Stimulated activated CD8-positive, alpha-beta memory T cell treated with anti-CD3 and anti-CD28 coated beads, Interleukin-15, amount 100 ng/mL, for 4 hours (primary cell): Measurements from ENCODE around the gene NUDCD2.
A peak's percentile ranks its signal among the peaks of the same experiment; 100 is the strongest.
"Not testable (repeated sequence)": the region's sequence is repeated elsewhere in the genome, so short reads cannot be mapped to it uniquely, and the experiment has no call there.

Experiments
- DNase-seq, 2 donors: peaks; one replicate each; pipeline ENCODE4 v3.0.0-alpha.2; 2020; ENCODE audit warnings: low read depth in 2 of 2

The NUDCD2 gene

DNA sequence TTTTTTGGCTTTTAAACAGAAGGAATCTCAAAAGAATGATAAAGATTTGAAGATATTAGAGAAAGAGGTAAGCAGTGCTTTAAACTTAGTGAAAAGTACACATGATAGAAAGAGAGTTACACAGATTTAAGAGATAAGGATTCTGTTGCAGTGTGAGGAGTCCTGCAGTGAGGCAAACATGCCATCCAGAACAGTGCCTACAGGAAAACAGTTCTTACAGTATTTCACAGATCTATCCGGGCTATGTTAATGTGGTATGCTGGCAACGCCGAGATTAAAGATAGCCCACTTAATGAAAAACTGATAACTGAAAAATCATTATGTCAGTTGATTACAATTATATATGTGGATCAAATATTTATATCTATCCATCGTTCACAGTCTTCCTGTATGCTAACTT lies 7.8 kb upstream of the NUDCD2 start:
- no peak for DNase-seq

DNA sequence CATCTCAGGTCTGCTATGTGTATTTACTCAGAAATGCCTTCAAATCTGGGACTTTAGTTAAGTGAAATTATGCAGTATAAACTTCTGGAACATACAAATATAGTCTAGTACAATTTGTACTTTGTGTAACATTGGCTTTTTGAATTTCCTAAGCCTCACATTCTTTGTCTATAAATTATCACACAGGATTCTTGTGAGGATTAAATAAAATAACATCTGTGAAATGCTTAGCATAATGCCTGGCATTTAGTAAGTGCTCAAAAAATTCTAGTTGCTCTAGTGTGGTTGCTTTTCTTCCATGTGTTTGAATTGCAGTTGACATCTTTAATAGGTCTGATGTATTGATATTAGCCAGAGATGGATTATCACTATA lies 3.1 kb upstream of the NUDCD2 start:
- DNase-seq = no peak

GRCh38 chr5:163460562-163461171 lies 765 bp upstream of the NUDCD2 start, which contains the start of gene HMMR:
HMMR (plus strand) TSS chr5:163460632; CDS start chr5:163460693, 61 bp downstream.
- DNase-seq = no peak

- no peak for DNase-seq
Measured at GRCh38 chr5:163459462-163459818, 462 bp downstream of the NUDCD2 start.

GRCh38 chr5:163458778-163459385 lies 1.0 kb downstream of the NUDCD2 start:
- DNase-seq = no peak

DNA sequence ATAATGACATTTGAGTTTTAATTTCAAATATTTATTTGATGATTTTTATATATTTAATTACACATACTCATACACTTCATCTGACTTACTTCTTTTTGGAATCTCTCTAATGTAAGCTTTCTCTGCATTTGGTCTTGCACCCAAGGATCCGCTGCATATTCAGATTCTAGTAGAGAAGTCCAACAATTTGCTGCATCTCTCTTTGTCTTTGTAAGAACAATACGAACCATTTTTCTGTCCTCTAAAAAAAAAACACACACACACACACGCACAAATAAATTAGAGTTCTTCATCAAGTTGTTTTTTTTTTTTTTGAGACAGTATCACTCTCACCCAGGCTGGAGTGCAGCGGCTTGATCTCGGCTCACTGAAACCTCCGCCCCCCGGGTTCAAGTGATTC lies 3.1 kb downstream of the NUDCD2 start:
- DNase-seq = no peak

GRCh38 chr5:163456029-163456589 lies 3.8 kb downstream of the NUDCD2 start:
- no peak for DNase-seq

DNA sequence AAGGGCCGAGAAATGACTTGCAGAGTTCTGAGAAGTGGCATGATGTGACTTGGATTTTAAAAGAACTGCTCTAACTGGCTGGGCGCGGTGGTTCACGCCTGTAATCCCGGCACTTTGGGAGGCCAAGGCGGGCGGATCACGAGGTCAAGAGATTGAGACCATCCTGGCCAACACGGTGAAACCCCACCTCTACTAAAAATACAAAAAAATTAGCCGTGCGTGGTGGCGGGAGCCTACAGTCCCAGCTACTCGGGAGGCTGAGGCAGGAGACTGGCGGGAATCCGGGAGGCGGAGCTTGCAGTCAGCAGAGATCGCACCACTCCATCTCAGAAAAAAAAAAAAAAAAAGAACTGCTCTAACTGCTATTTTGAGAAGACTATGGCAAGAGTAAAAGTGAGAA lies 4.5 kb downstream of the NUDCD2 start:
- not testable (repeated sequence) for DNase-seq

- DNase-seq = no peak
Measured at GRCh38 chr5:163453705-163454104, 6.2 kb downstream of the NUDCD2 start.

DNA sequence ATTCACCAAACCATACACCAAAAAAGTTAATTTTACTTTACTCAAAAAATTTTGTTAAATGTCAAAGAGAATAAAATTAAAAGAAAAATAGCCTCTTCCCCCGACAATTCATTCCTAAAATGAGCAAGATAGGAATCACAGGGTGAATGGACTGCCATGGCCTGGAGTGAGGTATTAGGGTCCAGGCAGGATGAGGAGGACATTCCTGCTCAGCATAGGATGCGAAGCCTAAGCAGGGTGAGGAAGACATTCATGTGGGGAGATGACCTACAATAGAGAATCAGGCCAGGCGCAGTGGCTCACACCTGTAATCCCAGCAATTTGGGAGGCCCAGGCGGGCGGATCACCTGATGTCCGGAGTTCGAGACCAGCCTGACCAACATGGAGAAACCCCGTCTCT lies 8.4 kb downstream of the NUDCD2 start:
- no peak for DNase-seq

DNA sequence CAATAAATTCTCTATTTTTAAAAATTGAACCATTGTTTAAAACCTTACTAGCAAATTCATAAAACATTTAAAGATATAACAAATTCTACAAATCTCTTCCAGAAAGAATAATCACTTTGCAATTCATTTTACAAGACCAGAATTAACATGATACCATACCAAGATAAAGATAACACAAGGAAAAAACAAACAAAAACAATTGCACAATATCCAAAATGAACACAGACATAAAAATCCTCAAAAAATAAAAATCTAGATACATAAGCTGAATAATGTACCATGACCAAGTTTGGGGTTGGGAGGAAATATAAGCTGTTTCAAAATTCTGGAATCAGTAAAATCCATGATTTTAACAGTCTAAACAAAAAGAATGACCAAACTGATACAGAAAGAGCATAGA lies 11.4 kb downstream of the NUDCD2 start:
- no peak for DNase-seq

DNA sequence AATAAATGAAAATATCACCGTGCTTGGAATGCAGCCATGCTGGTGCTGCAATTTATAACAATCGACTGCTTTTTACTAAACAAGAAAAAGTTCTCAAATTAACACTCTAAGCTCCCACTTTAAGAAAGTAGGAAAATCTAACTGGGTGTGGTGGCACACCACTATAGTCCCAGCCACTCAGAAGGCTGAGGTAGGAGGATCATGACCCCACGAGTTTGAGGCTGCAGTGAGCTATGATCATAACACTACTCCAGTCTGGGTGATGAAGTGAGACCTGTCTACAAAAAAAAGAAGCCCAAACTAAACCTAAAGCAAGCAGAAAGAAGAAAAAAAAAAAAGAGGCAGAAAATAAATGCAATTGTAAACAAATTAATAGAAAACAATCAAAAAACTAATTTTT lies 12.0 kb downstream of the NUDCD2 start:
- no peak for DNase-seq

DNA sequence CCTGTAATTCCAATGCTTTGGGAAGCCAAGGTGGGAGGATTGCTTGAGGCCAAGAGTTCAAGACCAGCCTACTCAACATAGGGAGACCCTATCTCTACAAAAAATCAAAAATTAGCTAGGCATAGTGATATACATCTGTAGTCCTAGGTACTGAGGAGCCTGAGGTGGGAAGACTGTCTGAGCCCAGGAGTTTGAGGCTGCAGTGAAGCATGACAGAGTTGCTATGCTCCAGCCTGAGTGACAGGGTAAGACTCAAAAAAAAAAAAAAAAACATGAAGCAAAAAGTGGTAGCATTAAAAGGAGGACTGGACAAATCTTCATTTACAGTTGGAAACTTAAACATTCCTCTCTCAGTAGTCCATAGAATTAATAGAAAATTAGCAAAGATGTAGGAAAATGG lies 12.7 kb downstream of the NUDCD2 start:
- no peak for DNase-seq

DNA sequence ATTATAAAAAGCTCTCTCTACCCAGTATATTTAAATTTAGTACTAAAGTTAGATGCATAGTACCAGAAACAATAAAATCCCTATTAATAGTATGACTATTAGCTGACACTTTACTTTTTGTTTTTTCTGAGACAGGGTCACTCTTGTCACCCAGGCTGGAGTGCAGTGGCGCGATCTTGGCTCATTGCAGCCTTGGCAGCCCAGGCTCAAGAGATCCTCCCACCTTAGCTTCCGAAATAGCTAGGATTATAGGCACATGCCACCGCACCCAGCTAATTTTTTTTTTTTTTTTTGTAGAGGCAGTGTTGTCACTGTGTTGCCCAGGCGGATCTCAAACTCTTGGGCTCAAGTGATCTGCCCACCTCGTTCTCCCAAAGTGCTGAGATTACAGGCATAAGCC lies 14.6 kb downstream of the NUDCD2 start:
- DNase-seq = no peak

- no peak for DNase-seq
Measured at GRCh38 chr5:163444526-163444925, 15.4 kb downstream of the NUDCD2 start.

- no peak for DNase-seq
Measured at GRCh38 chr5:163440954-163441353, 18.9 kb downstream of the NUDCD2 start.

- DNase-seq = no peak
Measured at GRCh38 chr5:163439092-163439425, 20.8 kb downstream of the NUDCD2 start.

- DNase-seq = peak; percentile 69 to 77
Measured at GRCh38 chr5:163437309-163438182, 22.4 kb downstream of the NUDCD2 start, which contains the start of gene CCNG1. CCNG1 (plus strand) TSS chr5:163437595; CDS start chr5:163439257, 1,662 bp downstream.

GRCh38 chr5:163437011-163437308 lies 22.9 kb downstream of the NUDCD2 start:
- no peak for DNase-seq

- DNase-seq = no peak
Measured at GRCh38 chr5:163436515-163436914, 23.4 kb downstream of the NUDCD2 start.

DNA sequence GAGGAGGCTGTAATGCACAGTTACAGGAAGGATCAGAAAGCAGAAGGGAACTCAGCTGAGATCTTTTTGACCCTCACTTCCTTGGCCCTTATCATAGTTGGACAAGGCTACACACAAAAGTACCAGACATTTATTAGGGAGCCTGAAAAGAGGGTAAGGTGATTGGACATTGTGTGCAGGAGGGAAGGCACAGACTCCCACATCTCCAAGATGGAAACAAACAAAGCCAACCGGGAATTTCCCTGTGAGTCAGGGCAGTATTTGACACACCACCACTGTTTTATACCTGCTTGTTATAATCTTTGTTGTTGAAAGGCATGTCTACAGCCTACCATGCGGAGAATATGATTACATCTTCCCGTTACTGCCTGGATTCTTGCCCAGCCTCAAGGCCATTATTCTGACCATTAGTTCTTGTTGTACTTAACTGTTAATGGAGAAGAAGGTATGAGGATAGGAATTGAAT lies 25.5 kb downstream of the NUDCD2 start:
- no peak for DNase-seq

DNA sequence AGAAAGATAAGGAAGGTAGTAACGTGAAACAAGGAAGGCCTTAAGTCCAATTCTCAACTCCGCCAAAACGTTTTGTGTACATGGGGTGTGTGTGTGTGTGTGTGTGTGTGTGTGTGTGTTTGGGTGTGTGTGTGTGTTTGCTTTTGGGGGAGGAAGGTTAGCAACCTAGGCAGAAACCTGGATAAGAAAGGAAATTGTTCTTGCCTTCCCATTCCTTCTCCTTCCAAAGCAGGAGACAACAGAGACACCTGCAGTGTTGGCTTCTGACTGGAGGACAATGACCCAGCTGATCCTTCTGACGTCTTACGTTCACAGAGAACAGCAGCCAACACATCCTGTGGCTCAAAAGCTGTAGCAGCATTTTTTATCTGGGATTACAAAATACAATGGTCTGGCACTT lies 26.6 kb downstream of the NUDCD2 start:
- DNase-seq = no peak

- no peak for DNase-seq
Measured at GRCh38 chr5:163432544-163432943, 27.4 kb downstream of the NUDCD2 start.
